Spleen (tissue), 7 donors: ENCODE results near the gene PNMA8C.

ENCODE experiments used
- CTCF ChIP-seq, 11 experiments: fragments of 200-600 bp in 7 of 11; fragments of 450-650 bp in 4 of 11; sonication (generic) in 4 of 11; IDR thresholded peaks in 8 of 11; conservative IDR thresholded peaks in 3 of 11; 1 replicate in 7 of 11; 2 replicates in 4 of 11; pipeline versions ENCODE4 v1.4.0 to v1.8.0; 2016 to 2021; ENCODE audit warnings: antibody characterized with exemption in 11 of 11, inconsistent platforms in 4 of 11, mild to moderate bottlenecking in 1 of 11
- POLR2A ChIP-seq, 3 donors: fragments of 450-650 bp; IDR thresholded peaks; one replicate each; pipeline ENCODE4 v1.5.1; 2017; ENCODE audit warnings: antibody characterized with exemption in 3 of 3, mild to moderate bottlenecking in 1 of 3
- donor health status: DM: no; HTN: no; CAD: no; lungs with moderate emphysema.
- donor health status: DM: no; HTN: no; CAD: no.
- donor health status: DM: no; HTN: no; CAD: no.

- TF ChIP-seq CTCF (IDR thresholded peaks at IDR 0.05 in 8 of 11, conservative IDR thresholded peaks at IDR 0.05 in 3 of 11): no peak
- no peak for TF ChIP-seq POLR2A (IDR thresholded peaks at IDR 0.05)
Measured at GRCh38 chr19:46460055-46460454, 31.3 kb upstream of the PNMA8C start.
